ENCODE measurements around the gene UBE4B.

DNA sequence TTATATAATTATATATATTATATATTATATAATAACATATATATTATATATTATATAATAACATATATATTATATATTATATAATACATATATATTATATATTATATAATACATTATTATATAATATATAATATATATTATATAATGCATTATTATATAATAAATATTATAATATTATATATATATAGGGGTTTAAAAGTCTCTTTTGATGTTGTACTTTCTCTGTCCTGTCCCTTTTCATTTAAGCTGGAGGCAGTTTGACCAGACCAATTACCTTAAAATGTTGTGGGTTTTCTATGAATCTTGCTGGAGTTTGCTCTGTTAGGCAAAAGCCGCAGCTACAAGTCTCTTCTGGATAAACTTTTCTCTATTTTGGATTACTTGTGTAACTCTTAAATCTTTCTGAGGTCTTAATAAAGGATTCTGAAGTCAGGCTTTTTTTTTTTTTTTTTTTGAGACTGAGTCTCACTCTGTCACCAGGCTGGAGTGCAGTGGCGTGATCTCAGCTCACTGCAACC, 155.4 kb downstream of the UBE4B start:
- no peak for TF ChIP-seq CTCF (IDR thresholded peaks at IDR 0.05)
- TF ChIP-seq EZH2 (IDR thresholded peaks at IDR 0.05), result no peak
